RCC 7860 (cell line): ENCODE results near the gene EMX2.

Source experiments
- DNase-seq: peaks from one replicate; pipeline ENCODE4 v3.0.0-alpha.2; 2015; ENCODE audit warnings: low spot score
- FAIRE-seq: peaks from 2 replicates; lab custom pipeline; 2012; peaks lifted over from hg19 to GRCh38; lab: Jason Lieb, UNC

The EMX2 gene

DNA sequence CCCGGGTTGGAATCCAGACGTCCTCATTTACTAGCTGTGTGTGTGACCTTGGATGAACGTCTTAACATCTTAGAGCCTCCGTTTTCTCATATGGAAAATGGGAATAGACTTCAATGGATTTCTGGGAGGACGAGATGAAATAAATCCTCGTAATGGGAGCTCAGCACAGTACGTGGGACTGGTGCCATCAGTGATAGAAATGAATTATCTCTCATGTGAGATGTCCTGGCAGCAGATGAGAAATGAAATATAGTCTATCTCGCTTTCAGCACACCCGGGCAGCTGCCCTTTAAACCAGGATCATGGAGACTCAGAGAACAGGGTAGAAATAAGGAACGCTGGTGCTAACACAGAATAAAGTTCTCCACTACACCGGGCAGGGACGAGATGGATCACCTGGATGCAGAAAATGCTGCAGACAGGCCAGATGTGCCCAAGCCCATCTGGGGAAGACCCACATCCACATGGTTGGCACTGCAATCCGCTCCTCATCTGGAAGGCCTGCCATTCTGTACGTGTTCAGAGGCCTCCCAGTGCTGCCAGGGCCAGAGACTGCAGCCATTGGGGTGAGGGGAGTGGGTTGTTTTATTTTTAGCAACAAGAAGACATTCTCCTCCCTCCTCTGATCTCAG, 11.1 kb upstream of the EMX2 start:
- FAIRE-seq, result no peak
- no peak for DNase-seq

DNA sequence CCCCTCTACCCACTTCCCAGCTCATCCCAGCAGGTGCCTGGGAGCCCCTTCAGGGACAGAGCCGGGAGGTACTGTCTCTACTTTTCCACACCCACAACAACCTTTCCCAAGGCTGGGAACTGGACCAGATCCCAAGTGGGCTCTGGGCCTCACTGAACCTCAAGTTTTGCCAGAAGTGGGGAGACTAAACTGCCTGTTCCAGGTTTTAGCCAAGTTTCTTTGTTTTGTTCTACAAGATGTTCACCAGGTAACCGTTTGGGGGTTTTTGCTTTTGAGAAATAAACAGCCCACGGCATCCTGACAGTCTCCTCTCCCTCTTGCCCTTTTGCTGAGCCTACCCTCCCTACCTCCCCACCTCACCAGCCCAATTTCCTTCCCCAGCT, 10.6 kb upstream of the EMX2 start:
- FAIRE-seq, result no peak
- no peak for DNase-seq

- FAIRE-seq (no peak), DNase-seq (no peak)
Measured at GRCh38 chr10:117532451-117533107, 10.0 kb upstream of the EMX2 start.

GRCh38 chr10:117533507-117534281, 8.9 kb upstream of the EMX2 start:
- DNase-seq, result no peak
- no peak for FAIRE-seq

GRCh38 chr10:117534321-117535297, 7.9 kb upstream of the EMX2 start:
- no peak for DNase-seq
- FAIRE-seq, result no peak

DNA sequence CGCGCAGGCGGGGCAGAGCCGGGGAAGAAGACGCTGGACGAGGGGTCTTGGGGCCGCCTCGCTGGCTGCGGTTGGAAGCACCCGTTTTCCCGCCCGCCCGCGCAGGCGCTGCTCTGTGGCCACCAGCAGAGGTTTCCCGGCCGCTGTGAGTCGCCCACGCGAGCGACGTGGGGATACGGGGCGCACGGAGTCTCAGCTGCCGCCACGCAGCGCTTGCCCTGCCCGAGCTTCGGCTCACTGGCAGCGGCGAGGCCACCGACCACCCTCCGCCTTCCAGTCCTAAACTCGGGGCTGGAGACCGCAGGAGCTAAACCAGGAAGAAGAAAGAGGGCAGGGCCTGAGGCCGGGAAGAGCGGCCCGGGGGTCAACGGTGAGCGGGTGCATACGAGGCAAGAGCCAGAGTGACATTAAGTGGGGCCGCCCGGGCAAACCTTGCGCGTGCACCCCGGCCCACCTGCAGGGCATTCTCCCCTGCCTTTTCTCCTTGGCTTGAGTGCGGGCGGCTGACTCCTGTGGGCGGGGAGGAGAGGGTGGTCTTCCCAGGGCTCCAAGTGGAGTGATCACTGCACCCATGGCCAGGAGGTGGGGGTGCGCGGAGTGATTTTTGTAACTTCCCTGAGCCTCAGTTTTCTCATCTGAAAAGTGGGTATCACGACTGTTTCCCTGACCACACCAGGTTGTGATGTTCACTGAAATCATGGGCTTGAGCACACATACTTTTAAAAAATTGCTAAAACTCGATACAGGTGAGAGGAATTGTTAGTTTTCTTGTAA, 7.1 kb upstream of the EMX2 start:
- DNase-seq, result no peak
- no peak for FAIRE-seq

GRCh38 chr10:117536072-117536865, 6.3 kb upstream of the EMX2 start:
- FAIRE-seq, result no peak

DNA sequence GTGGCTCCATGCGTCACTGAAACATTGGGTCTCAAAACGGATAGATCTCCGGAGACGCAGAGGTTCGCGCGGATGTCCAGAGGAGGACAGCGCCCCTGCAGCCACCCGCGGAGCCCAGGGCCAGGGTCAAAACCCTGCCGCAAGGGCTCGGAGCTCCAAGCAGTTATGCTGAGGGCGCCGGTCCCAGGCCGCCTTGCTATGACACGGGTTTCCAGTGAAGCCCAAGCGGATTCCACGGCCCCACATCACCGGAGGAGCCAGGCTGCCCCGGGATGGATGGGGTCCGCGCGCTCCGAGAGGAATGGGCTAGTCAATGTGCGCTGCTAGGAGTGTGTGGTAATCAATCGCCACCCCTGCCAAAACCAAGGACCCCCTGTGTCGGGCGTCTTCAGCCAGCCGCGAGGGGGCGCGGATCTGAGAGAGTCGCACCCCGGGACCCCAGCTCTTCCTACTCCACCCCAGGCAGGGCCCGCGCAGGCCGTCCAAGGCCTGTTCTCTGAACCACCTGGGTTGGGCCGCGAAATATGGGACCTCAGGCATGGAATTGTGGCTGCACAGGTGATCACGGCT, 5.6 kb upstream of the EMX2 start:
- FAIRE-seq (no peak), DNase-seq (no peak)

More at GRCh38 chr10:117536072-117536865, 6.3 kb upstream of the EMX2 start:
- DNase-seq, result no peak

- DNase-seq, result no peak
Measured at GRCh38 chr10:117537436-117537903, 5.1 kb upstream of the EMX2 start.

GRCh38 chr10:117537904-117538524, 4.5 kb upstream of the EMX2 start:
- FAIRE-seq, result no peak
- no peak for DNase-seq

More at GRCh38 chr10:117537436-117537903, 5.1 kb upstream of the EMX2 start:
- no peak for FAIRE-seq

DNA sequence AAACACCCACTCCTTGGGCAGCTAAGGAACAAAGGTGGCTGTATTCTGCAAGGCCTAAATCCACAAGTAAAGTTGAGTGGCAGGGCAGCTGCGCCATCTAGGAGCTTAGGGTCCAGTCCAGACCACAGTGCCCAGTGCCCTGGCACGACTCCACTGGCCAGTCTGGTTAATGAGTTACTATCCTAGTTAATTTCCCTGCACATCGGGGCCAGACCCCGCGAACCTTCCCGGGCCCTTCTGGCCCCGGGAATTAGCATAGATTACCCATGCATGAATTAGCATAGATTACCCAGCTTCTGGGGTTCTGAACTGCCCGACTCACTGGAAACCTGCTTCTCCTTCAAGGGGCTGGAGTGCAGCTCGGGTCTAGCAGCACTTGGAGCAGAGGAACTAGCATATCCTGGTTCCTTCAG, 3.2 kb upstream of the EMX2 start:
- DNase-seq, result no peak
- no peak for FAIRE-seq

GRCh38 chr10:117539903-117540639, 2.5 kb upstream of the EMX2 start:
- FAIRE-seq (no peak), DNase-seq (no peak)

- no peak for DNase-seq
- no peak for FAIRE-seq
Measured at GRCh38 chr10:117540640-117541404, 1.7 kb upstream of the EMX2 start.

DNA sequence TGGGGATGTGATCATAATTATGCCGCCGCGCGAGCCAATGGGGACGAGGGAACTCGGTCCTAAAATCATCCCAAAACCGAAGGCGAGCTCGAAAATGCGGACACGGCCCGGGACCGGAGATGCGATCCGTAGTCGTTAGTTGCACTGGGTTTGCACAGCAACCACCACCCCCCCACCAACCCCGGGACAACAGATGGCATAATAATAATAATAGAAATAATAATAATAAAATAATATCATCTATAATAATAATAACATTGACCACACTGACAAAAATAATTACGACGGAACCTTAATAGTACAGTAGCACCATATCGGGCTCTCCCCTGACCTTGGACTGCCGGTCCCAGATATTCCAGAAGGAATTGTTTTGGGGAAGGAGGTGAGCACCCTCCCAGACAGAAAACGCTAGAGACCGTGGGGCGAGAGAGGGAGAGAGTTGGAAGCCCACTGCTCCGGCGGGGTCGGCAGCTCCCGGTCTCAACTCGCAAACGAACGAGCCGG, 1.1 kb upstream of the EMX2 start:
- FAIRE-seq (no peak), DNase-seq (no peak)

GRCh38 chr10:117541909-117542705, 439 bp upstream of the EMX2 start:
- DNase-seq (no peak), FAIRE-seq (no peak)
